IPS-15b (cell line): ENCODE results near the gene CXorf38.

Experiments used
- H3K27me3 ChIP-seq: one replicate; pipeline ENCODE4 v1.6.1; 2013; ENCODE audit warnings: low read length; ENCODE audit not compliant: control insufficient read depth, insufficient read depth
- H3K36me3 ChIP-seq: one replicate; pipeline ENCODE4 v1.6.1; 2013; ENCODE audit warnings: low read length; ENCODE audit not compliant: control insufficient read depth, insufficient read depth
- H3K4me1 ChIP-seq: one replicate; pipeline ENCODE4 v1.6.1; 2013; ENCODE audit warnings: mild to moderate bottlenecking, low read length; ENCODE audit not compliant: control insufficient read depth, insufficient read depth
- H3K4me3 ChIP-seq: one replicate; pipeline ENCODE4 v1.5.1; 2013; ENCODE audit warnings: low read depth, low read length
- H3K9ac ChIP-seq: one replicate; pipeline ENCODE4 v1.6.1; 2013; ENCODE audit warnings: low read depth, mild to moderate bottlenecking, low read length
- H3K9me3 ChIP-seq: one replicate; pipeline ENCODE4 v1.6.1; 2013; ENCODE audit warnings: mild to moderate bottlenecking, low read length; ENCODE audit not compliant: control insufficient read depth, insufficient read depth

Gene CXorf38

GRCh38 chrX:40647307-40648197 lies at the start of gene CXorf38:
Gene CXorf38 (minus strand): TSS chrX:40647561. CDS start chrX:40647520, 41 bp downstream.
- Histone ChIP-seq H3K36me3 (no peaks in the 10 kb centered on the region), H3K27me3 (no peaks in the 10 kb centered on the region), H3K4me3 (peak within 1 kb of the TSS; percentile 79), H3K9me3 (no peaks in the 10 kb centered on the region), H3K4me1 (peaks cover 9% of the 10 kb centered on the region), H3K9ac (peak within 1 kb of the TSS; percentile 60)

GRCh38 chrX:40694802-40695201 lies 47.4 kb upstream of the CXorf38 start:
- no peak overlapping the region for H3K9ac ChIP-seq
- no peaks in the 10 kb centered on the region for H3K9me3 ChIP-seq
- no peak overlapping the region for H3K4me3 ChIP-seq
- no peaks in the 10 kb centered on the region for H3K4me1 ChIP-seq
- H3K27me3 ChIP-seq, result no peaks in the 10 kb centered on the region
- H3K36me3 ChIP-seq, result no peaks in the 10 kb centered on the region

GRCh38 chrX:40688929-40689328 lies 41.6 kb upstream of the CXorf38 start:
- no peak overlapping the region for H3K9ac ChIP-seq
- no peaks in the 10 kb centered on the region for H3K4me1 ChIP-seq
- no peaks in the 10 kb centered on the region for H3K27me3 ChIP-seq
- no peaks in the 10 kb centered on the region for H3K9me3 ChIP-seq
- no peak overlapping the region for H3K4me3 ChIP-seq
- H3K36me3 ChIP-seq, result peaks cover 14% of the 10 kb centered on the region

GRCh38 chrX:40687169-40687568 lies 39.8 kb upstream of the CXorf38 start:
- no peaks in the 10 kb centered on the region for H3K4me1 ChIP-seq
- H3K36me3 ChIP-seq, result peaks cover 14% of the 10 kb centered on the region
- H3K9me3 ChIP-seq, result no peaks in the 10 kb centered on the region
- no peaks in the 10 kb centered on the region for H3K27me3 ChIP-seq
- no peak overlapping the region for H3K9ac ChIP-seq
- H3K4me3 ChIP-seq, result no peak overlapping the region

GRCh38 chrX:40685362-40685918 lies 38.1 kb upstream of the CXorf38 start:
- no peaks in the 10 kb centered on the region for H3K9me3 ChIP-seq
- no peaks in the 10 kb centered on the region for H3K4me1 ChIP-seq
- H3K36me3 ChIP-seq, result peaks cover 14% of the 10 kb centered on the region
- no peaks in the 10 kb centered on the region for H3K27me3 ChIP-seq
- peak overlapping the region; percentile 20 for H3K9ac ChIP-seq
- H3K4me3 ChIP-seq, result no peak overlapping the region

- H3K36me3 ChIP-seq, result peaks cover 18% of the 10 kb centered on the region
- H3K4me1 ChIP-seq, result no peaks in the 10 kb centered on the region
- no peaks in the 10 kb centered on the region for H3K9me3 ChIP-seq
- no peaks in the 10 kb centered on the region for H3K27me3 ChIP-seq
- H3K4me3 ChIP-seq, result no peak overlapping the region
- H3K9ac ChIP-seq, result no peak overlapping the region
Measured at GRCh38 chrX:40684092-40684491, 36.7 kb upstream of the CXorf38 start.

- Histone ChIP-seq H3K36me3 (peaks cover 15% of the 10 kb centered on the region), H3K9ac (no peak overlapping the region), H3K27me3 (no peaks in the 10 kb centered on the region), H3K4me1 (no peaks in the 10 kb centered on the region), H3K9me3 (no peaks in the 10 kb centered on the region), H3K4me3 (no peak overlapping the region)
Measured at GRCh38 chrX:40683245-40683644, 35.9 kb upstream of the CXorf38 start.

- H3K9me3 ChIP-seq, result no peaks in the 10 kb centered on the region
- peaks cover 32% of the 10 kb centered on the region for H3K36me3 ChIP-seq
- no peak overlapping the region for H3K4me3 ChIP-seq
- no peaks in the 10 kb centered on the region for H3K4me1 ChIP-seq
- no peak overlapping the region for H3K9ac ChIP-seq
- no peaks in the 10 kb centered on the region for H3K27me3 ChIP-seq
Measured at GRCh38 chrX:40671126-40671525, 23.8 kb upstream of the CXorf38 start.

- Histone ChIP-seq H3K4me3 (no peak overlapping the region), H3K27me3 (no peaks in the 10 kb centered on the region), H3K9me3 (no peaks in the 10 kb centered on the region), H3K4me1 (peaks cover 4% of the 10 kb centered on the region), H3K36me3 (peaks cover 28% of the 10 kb centered on the region), H3K9ac (no peak overlapping the region)
Measured at GRCh38 chrX:40663880-40664630, 16.7 kb upstream of the CXorf38 start.

- Histone ChIP-seq H3K4me1 (peaks cover 4% of the 10 kb centered on the region), H3K36me3 (peaks cover 29% of the 10 kb centered on the region), H3K9me3 (no peaks in the 10 kb centered on the region), H3K9ac (no peak overlapping the region), H3K27me3 (no peaks in the 10 kb centered on the region), H3K4me3 (no peak overlapping the region)
Measured at GRCh38 chrX:40663078-40663740, 15.8 kb upstream of the CXorf38 start.

- Histone ChIP-seq H3K9ac (no peak overlapping the region), H3K4me3 (no peak overlapping the region), H3K4me1 (peaks cover 4% of the 10 kb centered on the region), H3K27me3 (no peaks in the 10 kb centered on the region), H3K9me3 (no peaks in the 10 kb centered on the region), H3K36me3 (peaks cover 21% of the 10 kb centered on the region)
Measured at GRCh38 chrX:40661489-40661888, 14.1 kb upstream of the CXorf38 start.
